Lung (tissue), 12 donors: ENCODE data around the gene UIMC1. TPM values are rescaled to one million over a fixed set of nuclear protein-coding genes. Genes with fewer than 3 reads are reported as not detected.

Experiments used
- ATAC-seq: fragments of 200-7000 bp; cut with Tn5 transposase; one replicate; pipeline ENCODE4 v1.9.1; 2020; ENCODE audit warnings: moderate number of reproducible peaks; ENCODE audit not compliant: insufficient read depth, low FRiP score
- DNase-seq, 3 donors: peaks; one replicate each; pipeline ENCODE4 v3.0.0-alpha.2; 2013 to 2017
- H3K27ac ChIP-seq, 2 donors: one replicate each; pipeline ENCODE4 v1.5.1; 2013; ENCODE audit warnings: mild to moderate bottlenecking in 2 of 2, moderate library complexity in 2 of 2, control low read depth in 1 of 2, inconsistent platforms in 1 of 2, low read depth in 1 of 2, low read length in 1 of 2
- H3K27me3 ChIP-seq, 3 donors: one replicate each; pipeline ENCODE4 v1.5.1; 2013; ENCODE audit warnings: low read length in 2 of 3; ENCODE audit not compliant: control insufficient read depth in 3 of 3, insufficient read depth in 3 of 3
- H3K36me3 ChIP-seq, 4 donors: one replicate each; pipeline ENCODE4 v1.5.1; 2013; ENCODE audit warnings: low read length in 4 of 4, mild to moderate bottlenecking in 1 of 4, moderate library complexity in 1 of 4; ENCODE audit not compliant: control insufficient read depth in 4 of 4, insufficient read depth in 4 of 4
- H3K4me1 ChIP-seq, 5 donors: one replicate each; pipeline ENCODE4 v1.5.1; 2013; ENCODE audit warnings: low read length in 5 of 5, mild to moderate bottlenecking in 2 of 5, moderate library complexity in 1 of 5; ENCODE audit not compliant: control insufficient read depth in 5 of 5, insufficient read depth in 5 of 5
- H3K4me3 ChIP-seq: one replicate; pipeline ENCODE4 v1.5.1; 2013; ENCODE audit warnings: mild to moderate bottlenecking, control low read depth, moderate library complexity
- H3K9ac ChIP-seq, 2 donors: one replicate each; pipeline ENCODE4 v1.5.1; 2013; ENCODE audit warnings: low read length in 2 of 2, control low read depth in 1 of 2; ENCODE audit not compliant: insufficient read depth in 1 of 2
- H3K9me3 ChIP-seq, 4 donors: one replicate each; pipeline ENCODE4 v1.5.1; 2013; ENCODE audit warnings: low read length in 3 of 4, mild to moderate bottlenecking in 1 of 4, moderate library complexity in 1 of 4; ENCODE audit not compliant: control insufficient read depth in 4 of 4, insufficient read depth in 3 of 4
- CTCF ChIP-seq: IDR thresholded peaks from 2 replicates; pipeline ENCODE4 v1.5.1; 2012; ENCODE audit warnings: mild to moderate bottlenecking; ENCODE audit errors: control extremely low read depth, extremely low read depth
- WGBS, 2 donors: extraction: QIAGEN DNeasy Blood & Tissue Kit; methylation state at CpG; one replicate each; pipeline ENCODE4 v1.1.7; 2013; 5-methylcytosine and 5-hydroxymethylcytosine counted together
- polyA plus RNA-seq, 2 donors: library from polyadenylated mRNA; stranded (reverse); fragments of 200-250 nt; gene quantifications; one replicate each; pipeline ENCODE4 v1.2.1, GENCODE V29; 2013
- total RNA-seq, 2 donors: library from RNA; depleted of rRNA in 1 of 2; stranded (reverse); fragments of >200 nt in 1 of 2; gene quantifications; one replicate each; pipeline ENCODE4 v1.2.1, GENCODE V29; 2014 to 2021
- donor health status: control.
- donor health status: control.
- donor health status: Bipolar disorder and iron deficiency.
- donor health status: healthy.
- donor health status: DM: yes; HTN: yes; CAD: no.

UIMC1 gene
- total and polyA plus RNA-seq, 4 donors = 21.6 to 50.8 (median 27.9) TPM

GRCh38 chr5:176862330-176862995, 144.1 kb downstream of the UIMC1 start:
- no peak overlapping the region for H3K9ac ChIP-seq
- TF ChIP-seq CTCF = no peak
- no peak overlapping the region for H3K4me3 ChIP-seq
- no peak for ATAC-seq
- peaks cover 0 to 5% (median 0%) of the 10 kb centered on the region in 5 donors for H3K4me1 ChIP-seq
- no peak overlapping the region for H3K27ac ChIP-seq
- peaks cover 0 to 7% (median 0%) of the 10 kb centered on the region in 4 donors for H3K9me3 ChIP-seq
- 59 to 69% methylated on average over 28 of the region's 28 CpGs for WGBS, 2 donors
- DNase-seq = no peak
- peaks cover 13 to 31% (median 13%) of the 10 kb centered on the region in 3 donors for H3K27me3 ChIP-seq
- H3K36me3 ChIP-seq = no peaks in the 10 kb centered on the region

GRCh38 chr5:176861276-176861675, 145.3 kb downstream of the UIMC1 start:
- 85 to 88% methylated on average over 11 of the region's 11 CpGs for WGBS, 2 donors
- no peak for DNase-seq
- ATAC-seq = no peak

GRCh38 chr5:176860381-176860780, 146.2 kb downstream of the UIMC1 start:
- Histone ChIP-seq H3K36me3 (no peaks in the 10 kb centered on the region), H3K27ac (no peak overlapping the region), H3K9ac (no peak overlapping the region), H3K27me3 (peaks cover 6 to 14% (median 12%) of the 10 kb centered on the region in 3 donors), H3K4me1 (peaks cover 0 to 5% (median 0%) of the 10 kb centered on the region in 5 donors), H3K9me3 (peaks cover 0 to 7% (median 0%) of the 10 kb centered on the region in 4 donors), H3K4me3 (no peak overlapping the region)
- TF ChIP-seq CTCF = no peak
- DNase-seq (no peak), ATAC-seq (no peak)
- 73 to 79% methylated on average over 11 of the region's 11 CpGs for WGBS, 2 donors

More at GRCh38 chr5:176861276-176861675, 145.3 kb downstream of the UIMC1 start:
- no peak for TF ChIP-seq CTCF
- no peaks in the 10 kb centered on the region for H3K36me3 ChIP-seq
- peaks cover 8 to 19% (median 13%) of the 10 kb centered on the region in 3 donors for H3K27me3 ChIP-seq
- H3K4me1 ChIP-seq = peaks cover 0 to 5% (median 0%) of the 10 kb centered on the region in 5 donors
- H3K4me3 ChIP-seq = no peak overlapping the region
- no peak overlapping the region for H3K27ac ChIP-seq
- peaks cover 0 to 7% (median 0%) of the 10 kb centered on the region in 4 donors for H3K9me3 ChIP-seq
- no peak overlapping the region for H3K9ac ChIP-seq
